HepG2 (cell line): ENCODE measurements around the gene QKI. TPM values are rescaled to one million over a fixed set of nuclear protein-coding genes. Genes with fewer than 3 reads are reported as not detected.

Experiments
- ATAC-seq: fragments of 200-7000 bp; cut with Tn5 transposase; 3 replicates; pipeline ENCODE4 v1.9.1; 2020; ENCODE audit warnings: mild to moderate bottlenecking, moderate library complexity
- BruUV-seq: library from RNA; stranded (reverse); fragments of 400-500 nt; replicated peaks from 2 replicates; lab custom pipeline; 2021; lab: Mats Ljungman, UMichigan
- CTCF ChIA-PET: fragments of 300-600 bp; formaldehyde crosslinking; extraction: SDS; loops from one replicate; lab custom pipeline; 2021; ENCODE audit warnings: low total read pairs, inconsistent platforms, low intra/inter-chr PET ratio; lab: Yijun Ruan, JAX
- POLR2A ChIA-PET: fragments of 350-600 bp; sonication (Branson Sonifier 250); formaldehyde crosslinking; loops from one replicate; lab custom pipeline; 2020; ENCODE audit warnings: antibody characterized with exemption, inconsistent platforms; lab: Yijun Ruan, JAX
- DNase-seq: peaks from one replicate; pipeline ENCODE4 v3.0.0-alpha.2; 2015; ENCODE audit warnings: low spot score
- FAIRE-seq: peaks from 3 replicates; lab custom pipeline; 2011; peaks lifted over from hg19 to GRCh38; lab: Jason Lieb, UNC
- H2AFZ ChIP-seq: one replicate; pipeline ENCODE4 v1.6.1; 2011; ENCODE audit warnings: low read length, inconsistent platforms
- H3K27ac ChIP-seq: fragments of 300-600 bp; 3 replicates; pipeline ENCODE4 v1.8.0; 2011; ENCODE audit warnings: mixed run types, mild to moderate bottlenecking, mixed read lengths, low read length, inconsistent platforms; ENCODE audit not compliant: insufficient read depth; ENCODE audit errors: extremely low read length
- H3K27me3 ChIP-seq, 2 experiments: fragments of 200-600 bp in 1 of 2; 2 replicates in 1 of 2; 3 replicates in 1 of 2; pipeline versions ENCODE4 v1.6.0 to v1.8.0; 2011; ENCODE audit warnings: low read length in 2 of 2, mild to moderate bottlenecking in 2 of 2, moderate library complexity in 2 of 2, inconsistent platforms in 1 of 2; ENCODE audit not compliant: insufficient read depth in 2 of 2, control insufficient read depth in 1 of 2
- H3K36me3 ChIP-seq, 2 experiments: fragments of 200-600 bp in 1 of 2; replicated peaks in 1 of 2; 2 replicates in 1 of 2; 3 replicates in 1 of 2; pipeline versions ENCODE4 v1.5.1 to v1.8.0; 2011; ENCODE audit warnings: low read length in 2 of 2, inconsistent platforms in 1 of 2; ENCODE audit not compliant: insufficient read depth in 2 of 2, control insufficient read depth in 1 of 2
- H3K4me1 ChIP-seq: 2 replicates; pipeline ENCODE4 v1.5.1; 2012; ENCODE audit warnings: low read length, inconsistent platforms; ENCODE audit not compliant: insufficient read depth
- H3K4me2 ChIP-seq: 2 replicates; pipeline ENCODE4 v1.6.0; 2011; ENCODE audit warnings: low read depth, low read length, inconsistent platforms
- H3K4me3 ChIP-seq, 3 experiments: fragments of 200-600 bp in 1 of 3; sonication (generic), shearing (Covaris generic) in 1 of 3; replicated peaks in 1 of 3; 2 replicates each; pipeline ENCODE4 v1.5.1; 2011 to 2016; ENCODE audit warnings: low read length in 3 of 3, inconsistent platforms in 2 of 3, low read depth in 2 of 3, mild to moderate bottlenecking in 2 of 3, control low read depth in 1 of 3, mixed read lengths in 1 of 3; ENCODE audit not compliant: insufficient read depth in 1 of 3
- H3K79me2 ChIP-seq: one replicate; pipeline ENCODE4 v1.6.1; 2011; ENCODE audit warnings: low read length, inconsistent platforms; ENCODE audit not compliant: insufficient read depth
- H3K9ac ChIP-seq: 2 replicates; pipeline ENCODE4 v1.6.0; 2011; ENCODE audit warnings: mild to moderate bottlenecking, low read depth, low read length, inconsistent platforms; ENCODE audit not compliant: insufficient read depth
- H3K9me3 ChIP-seq: 2 replicates; pipeline ENCODE4 v1.5.1; 2012; ENCODE audit warnings: mild to moderate bottlenecking, low read length
- H4K20me1 ChIP-seq: 2 replicates; pipeline ENCODE4 v1.6.0; 2011; ENCODE audit warnings: inconsistent platforms, mild to moderate bottlenecking, low read length, moderate library complexity; ENCODE audit not compliant: insufficient read depth
- WGBS: methylation state at CpG from one replicate; pipeline ENCODE4 v1.1.6; 2017; ENCODE audit warnings: low lambda C conversion rate; 5-methylcytosine and 5-hydroxymethylcytosine counted together
- in situ Hi-C: cut with HindIII; loops from 2 replicates; pipeline ENCODE4 v1.10.0; 2017; ENCODE audit warnings: low pct_unique_long_range_greater_than_20kb; ENCODE audit not compliant: extremely low pct_ligation_motif_present
- intact Hi-C: fragments of 100-400 bp; cut with micrococcal nuclease; formaldehyde crosslinking; loops from one replicate; pipeline ENCODE4 v1.10.0; 2022; ENCODE audit not compliant: unreplicated experiment
- polyA plus RNA-seq, 8 experiments: library from polyadenylated mRNA; depleted of rRNA in 3 of 8; stranded (reverse) in 7 of 8; unstranded in 1 of 8; fragments of >200 nt; fragmentation: Illumina TruSeq in 4 of 8; extraction: Trizol in 4 of 8; gene quantifications; 2 replicates each; pipeline versions ENCODE4 v1.2.1 to v1.2.3, GENCODE V29; 2011 to 2016; ENCODE audit warnings: low read depth in 4 of 8, missing spikeins in 1 of 8, mixed read lengths in 1 of 8; ENCODE audit not compliant: insufficient read depth in 1 of 8
- total RNA-seq, 5 experiments: library from RNA; depleted of rRNA; stranded (reverse); fragments of >200 nt; fragmentation: Illumina TruSeq; extraction: Trizol; gene quantifications; 2 replicates each; pipeline ENCODE4 v1.2.3, GENCODE V29; 2016; ENCODE audit warnings: low read depth in 1 of 5
- TF ChIP-seq, protein P1 (sequence below): IDR thresholded peaks from 2 replicates; pipeline ENCODE4 v1.6.1; 2012; ENCODE audit warnings: low read length, improper control_type of control experiment
- TF ChIP-seq, protein P2 (sequence below): sonication (generic); formaldehyde crosslinking; conservative IDR thresholded peaks from 2 replicates; pipeline ENCODE4 v1.8.0; 2022; ENCODE audit warnings: low read depth, missing genetic modification reagents

QKI gene
- total and polyA plus RNA-seq, 2 of the 13 experiments (the other 11 are each of a cell fraction or from before 2014, with no cell fraction given) = 136 to 137 TPM

DNA sequence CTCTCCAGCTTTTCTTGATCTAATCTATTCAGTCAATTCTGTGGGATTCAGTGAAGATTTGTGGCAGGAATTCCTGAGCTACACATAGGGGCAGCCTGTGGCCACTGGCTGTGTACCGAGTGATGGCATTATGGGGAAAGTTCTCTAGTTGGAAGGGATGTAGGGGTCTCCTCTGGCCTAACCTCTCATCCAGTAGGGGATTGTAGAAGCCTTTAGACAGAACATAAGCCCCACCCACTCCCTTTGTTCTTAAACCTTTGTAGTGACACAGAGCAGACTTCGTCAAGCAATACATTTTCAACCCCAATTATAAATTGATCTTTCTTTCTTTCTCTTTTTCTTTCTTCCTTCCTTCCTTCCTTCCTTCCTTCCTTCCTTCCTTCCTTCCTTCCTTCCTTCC, 188.9 kb downstream of the QKI start:
- ATAC-seq = no peak
- CTCF ChIA-PET = no interaction called here
- POLR2A ChIA-PET = no interaction called here

More for the DNA sequence above, 188.9 kb downstream of the QKI start:
- FAIRE-seq = no peak
- DNase-seq = no peak
- intact Hi-C loops (no loop called here), in situ Hi-C loops (no loop called here)
- Histone ChIP-seq H3K4me1 (no peaks in the 10 kb centered on the region), H3K4me2 (no peak overlapping the region), H3K79me2 (no peaks in the 10 kb centered on the region), H3K9me3 (no peaks in the 10 kb centered on the region), H2AFZ (no peak overlapping the region), H4K20me1 (no peaks in the 10 kb centered on the region), H3K27ac (no peak overlapping the region), H3K27me3 (0 out of 5 replicates have a peak, but pooled peaks cover 0 to 4% of the 10 kb centered on the region in 2 experiments), H3K36me3 (no peaks in the 10 kb centered on the region), H3K4me3 (no peak overlapping the region), H3K9ac (no peak overlapping the region)
- WGBS = 47% methylated on average over 2 of the region's 2 CpGs
- no TSS peak for BruUV-seq
- TF ChIP-seq, protein P1, sequence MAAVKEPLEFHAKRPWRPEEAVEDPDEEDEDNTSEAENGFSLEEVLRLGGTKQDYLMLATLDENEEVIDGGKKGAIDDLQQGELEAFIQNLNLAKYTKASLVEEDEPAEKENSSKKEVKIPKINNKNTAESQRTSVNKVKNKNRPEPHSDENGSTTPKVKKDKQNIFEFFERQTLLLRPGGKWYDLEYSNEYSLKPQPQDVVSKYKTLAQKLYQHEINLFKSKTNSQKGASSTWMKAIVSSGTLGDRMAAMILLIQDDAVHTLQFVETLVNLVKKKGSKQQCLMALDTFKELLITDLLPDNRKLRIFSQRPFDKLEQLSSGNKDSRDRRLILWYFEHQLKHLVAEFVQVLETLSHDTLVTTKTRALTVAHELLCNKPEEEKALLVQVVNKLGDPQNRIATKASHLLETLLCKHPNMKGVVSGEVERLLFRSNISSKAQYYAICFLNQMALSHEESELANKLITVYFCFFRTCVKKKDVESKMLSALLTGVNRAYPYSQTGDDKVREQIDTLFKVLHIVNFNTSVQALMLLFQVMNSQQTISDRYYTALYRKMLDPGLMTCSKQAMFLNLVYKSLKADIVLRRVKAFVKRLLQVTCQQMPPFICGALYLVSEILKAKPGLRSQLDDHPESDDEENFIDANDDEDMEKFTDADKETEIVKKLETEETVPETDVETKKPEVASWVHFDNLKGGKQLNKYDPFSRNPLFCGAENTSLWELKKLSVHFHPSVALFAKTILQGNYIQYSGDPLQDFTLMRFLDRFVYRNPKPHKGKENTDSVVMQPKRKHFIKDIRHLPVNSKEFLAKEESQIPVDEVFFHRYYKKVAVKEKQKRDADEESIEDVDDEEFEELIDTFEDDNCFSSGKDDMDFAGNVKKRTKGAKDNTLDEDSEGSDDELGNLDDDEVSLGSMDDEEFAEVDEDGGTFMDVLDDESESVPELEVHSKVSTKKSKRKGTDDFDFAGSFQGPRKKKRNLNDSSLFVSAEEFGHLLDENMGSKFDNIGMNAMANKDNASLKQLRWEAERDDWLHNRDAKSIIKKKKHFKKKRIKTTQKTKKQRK = no peak
- TF ChIP-seq, protein P2, sequence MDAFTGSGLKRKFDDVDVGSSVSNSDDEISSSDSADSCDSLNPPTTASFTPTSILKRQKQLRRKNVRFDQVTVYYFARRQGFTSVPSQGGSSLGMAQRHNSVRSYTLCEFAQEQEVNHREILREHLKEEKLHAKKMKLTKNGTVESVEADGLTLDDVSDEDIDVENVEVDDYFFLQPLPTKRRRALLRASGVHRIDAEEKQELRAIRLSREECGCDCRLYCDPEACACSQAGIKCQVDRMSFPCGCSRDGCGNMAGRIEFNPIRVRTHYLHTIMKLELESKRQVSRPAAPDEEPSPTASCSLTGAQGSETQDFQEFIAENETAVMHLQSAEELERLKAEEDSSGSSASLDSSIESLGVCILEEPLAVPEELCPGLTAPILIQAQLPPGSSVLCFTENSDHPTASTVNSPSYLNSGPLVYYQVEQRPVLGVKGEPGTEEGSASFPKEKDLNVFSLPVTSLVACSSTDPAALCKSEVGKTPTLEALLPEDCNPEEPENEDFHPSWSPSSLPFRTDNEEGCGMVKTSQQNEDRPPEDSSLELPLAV (CRISPR knock-in tag) = no peak
